ENCODE results near the gene SERPINB1.

The SERPINB1 gene

GRCh38 chr6:2872423-2873358, 31.0 kb upstream of the SERPINB1 start:
- ChIA-PET CTCF (no interaction called here), POLR2A (no interaction called here)
- TF ChIP-seq BHLHE40 (IDR thresholded peaks at IDR 0.05; ENCODE audit: borderline replicate concordance) (no peak), FOXA1 (IDR thresholded peaks at IDR 0.05) (no peak), L3MBTL2 (conservative IDR thresholded peaks at IDR 0.05) (no peak), FOXM1 (IDR thresholded peaks at IDR 0.05; ENCODE audit: borderline replicate concordance) (no peak), SP1 (IDR thresholded peaks at IDR 0.05) (no peak), CTBP1 (IDR thresholded peaks at IDR 0.05; ENCODE audit: borderline replicate concordance) (no peak), ARNT (IDR thresholded peaks at IDR 0.05) (no peak), ELF4 (IDR thresholded peaks at IDR 0.05) (no peak)
- DNase-seq (ENCODE audit: extremely low spot score), result no peak

- no peak for TF ChIP-seq ZNF384 (IDR thresholded peaks at IDR 0.05)
- TF ChIP-seq ARNT (IDR thresholded peaks at IDR 0.05), result no peak
- no peak for TF ChIP-seq L3MBTL2 (conservative IDR thresholded peaks at IDR 0.05)
- no peak for TF ChIP-seq NFRKB (IDR thresholded peaks at IDR 0.05)
- TF ChIP-seq CTBP1 (IDR thresholded peaks at IDR 0.05; ENCODE audit: borderline replicate concordance), result no peak
- no peak for TF ChIP-seq FOXM1 (IDR thresholded peaks at IDR 0.05; ENCODE audit: borderline replicate concordance)
- no peak for TF ChIP-seq PKNOX1 (IDR thresholded peaks at IDR 0.05)
- ChIA-PET CTCF (no interaction called here), POLR2A (no interaction called here)
- DNase-seq (ENCODE audit: extremely low spot score), result no peak
These were observed 30.3 kb upstream of the SERPINB1 start for GRCh38 chr6:2871953-2872352.

DNA sequence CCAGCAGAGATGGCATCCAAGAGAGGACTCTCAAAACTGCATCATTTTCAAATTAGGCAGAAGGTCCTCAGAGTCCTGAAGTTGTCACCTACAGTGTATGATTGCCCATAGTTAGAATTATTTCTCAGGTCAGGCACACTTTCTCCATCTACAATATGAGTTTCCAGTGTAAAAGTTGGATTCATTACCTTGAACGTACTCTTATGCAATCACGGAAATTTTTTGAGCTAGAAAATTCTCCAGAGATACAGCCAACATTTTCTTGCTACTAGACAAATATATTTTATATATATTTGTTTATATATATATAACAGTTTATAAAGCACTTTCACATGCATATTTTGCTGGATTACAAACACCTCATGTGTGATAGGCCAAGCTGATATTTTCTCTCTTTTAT, 29.4 kb upstream of the SERPINB1 start:
- no peak for TF ChIP-seq SP1 (IDR thresholded peaks at IDR 0.05)
- no peak for TF ChIP-seq CTBP1 (IDR thresholded peaks at IDR 0.05; ENCODE audit: borderline replicate concordance)
- TF ChIP-seq FOXM1 (IDR thresholded peaks at IDR 0.05; ENCODE audit: borderline replicate concordance), result no peak
- TF ChIP-seq ARNT (IDR thresholded peaks at IDR 0.05), result no peak
- TF ChIP-seq HDGF (IDR thresholded peaks at IDR 0.05; ENCODE audit: borderline replicate concordance), result no peak
- no peak for TF ChIP-seq BHLHE40 (IDR thresholded peaks at IDR 0.05; ENCODE audit: borderline replicate concordance)
- TF ChIP-seq TARDBP (IDR thresholded peaks at IDR 0.05), result no peak
- TF ChIP-seq SUZ12 (IDR thresholded peaks at IDR 0.05), result no peak
- no peak for TF ChIP-seq ELF4 (IDR thresholded peaks at IDR 0.05)
- no peak for TF ChIP-seq L3MBTL2 (conservative IDR thresholded peaks at IDR 0.05)
- POLR2A ChIA-PET, result no interaction called here
- DNase-seq (ENCODE audit: extremely low spot score), result no peak
- CTCF ChIA-PET, result no interaction called here

- POLR2A ChIA-PET, result no interaction called here
These were observed 28.5 kb upstream of the SERPINB1 start for GRCh38 chr6:2870046-2870636.

GRCh38 chr6:2868637-2869036, 27.0 kb upstream of the SERPINB1 start:
- POLR2A ChIA-PET, result no interaction called here
- no peak for DNase-seq (ENCODE audit: extremely low spot score)
- no peak for TF ChIP-seq CTBP1 (IDR thresholded peaks at IDR 0.05; ENCODE audit: borderline replicate concordance)
- TF ChIP-seq FOXK2 (IDR thresholded peaks at IDR 0.05), result no peak
- TF ChIP-seq ZNF384 (IDR thresholded peaks at IDR 0.05), result no peak
- no peak for TF ChIP-seq FOXA1 (IDR thresholded peaks at IDR 0.05)
- no peak for TF ChIP-seq TARDBP (IDR thresholded peaks at IDR 0.05)
- no peak for TF ChIP-seq HDGF (IDR thresholded peaks at IDR 0.05; ENCODE audit: borderline replicate concordance)
- TF ChIP-seq SUZ12 (IDR thresholded peaks at IDR 0.05), result no peak
- TF ChIP-seq FOXM1 (IDR thresholded peaks at IDR 0.05; ENCODE audit: borderline replicate concordance), result no peak
- no peak for TF ChIP-seq NFRKB (IDR thresholded peaks at IDR 0.05)
- TF ChIP-seq PKNOX1 (IDR thresholded peaks at IDR 0.05), result no peak
- no peak for TF ChIP-seq ELF4 (IDR thresholded peaks at IDR 0.05)
- no peak for TF ChIP-seq BHLHE40 (IDR thresholded peaks at IDR 0.05; ENCODE audit: borderline replicate concordance)
- no peak for TF ChIP-seq SP1 (IDR thresholded peaks at IDR 0.05)
- TF ChIP-seq L3MBTL2 (conservative IDR thresholded peaks at IDR 0.05), result no peak
- CTCF ChIA-PET, result interaction anchor here (0.6 kb wide), 2 partner anchors 64 to 117 kb away, joined by 3 to 4 read pairs; no protein-coding TSS in a partner anchor

More at GRCh38 chr6:2870046-2870636, 28.5 kb upstream of the SERPINB1 start:
- DNase-seq (ENCODE audit: extremely low spot score), result no peak
- CTCF ChIA-PET, result interaction anchor here (0.6 kb wide), 1 partner anchor 543 kb away, joined by 3 read pairs; no protein-coding TSS in a partner anchor
- TF ChIP-seq FOXM1 (IDR thresholded peaks at IDR 0.05; ENCODE audit: borderline replicate concordance), result no peak
- TF ChIP-seq ZNF384 (IDR thresholded peaks at IDR 0.05), result no peak
- TF ChIP-seq NFRKB (IDR thresholded peaks at IDR 0.05), result no peak
- no peak for TF ChIP-seq SUZ12 (IDR thresholded peaks at IDR 0.05)
- no peak for TF ChIP-seq ELF4 (IDR thresholded peaks at IDR 0.05)
- no peak for TF ChIP-seq PKNOX1 (IDR thresholded peaks at IDR 0.05)
- TF ChIP-seq SP1 (IDR thresholded peaks at IDR 0.05), result no peak
- no peak for TF ChIP-seq TARDBP (IDR thresholded peaks at IDR 0.05)
- TF ChIP-seq HDGF (IDR thresholded peaks at IDR 0.05; ENCODE audit: borderline replicate concordance), result no peak
- TF ChIP-seq L3MBTL2 (conservative IDR thresholded peaks at IDR 0.05), result no peak
